Endothelial cell of umbilical vein (primary cell): ENCODE results near the gene NUDT14.

ENCODE experiments used
- CTCF ChIP-seq, 2 donors: IDR thresholded peaks; 1 replicate in 1 of 2; 2 replicates in 1 of 2; pipeline ENCODE4 v1.5.1; 2011; ENCODE audit warnings: low read length in 2 of 2, mild to moderate bottlenecking in 2 of 2, moderate library complexity in 2 of 2, control low read depth in 1 of 2, inconsistent platforms in 1 of 2, low read depth in 1 of 2; ENCODE audit not compliant: insufficient read depth in 1 of 2; ENCODE audit errors: extremely low read depth in 1 of 2
- EZH2 ChIP-seq: IDR thresholded peaks from 2 replicates; pipeline ENCODE4 v1.6.1; 2012; ENCODE audit warnings: borderline replicate concordance, low read depth, mild to moderate bottlenecking, moderate library complexity, low read length, inconsistent platforms; ENCODE audit not compliant: severe bottlenecking
- GATA2 ChIP-seq: IDR thresholded peaks from 2 replicates; pipeline ENCODE4 v1.7.0; 2011; ENCODE audit warnings: low read depth, mild to moderate bottlenecking, moderate library complexity, mixed read lengths, low read length; ENCODE audit not compliant: insufficient read length, insufficient read depth
- JUN ChIP-seq: IDR thresholded peaks from 2 replicates; pipeline ENCODE4 v1.6.1; 2011; ENCODE audit warnings: borderline replicate concordance, low read depth; ENCODE audit not compliant: insufficient read length, insufficient read depth
- MAX ChIP-seq: IDR thresholded peaks from 2 replicates; pipeline ENCODE4 v1.6.1; 2011; ENCODE audit not compliant: insufficient read depth, insufficient read length
- MYC ChIP-seq: IDR thresholded peaks from one replicate; pipeline ENCODE4 v1.6.1; 2011; ENCODE audit warnings: mild to moderate bottlenecking, low read depth, low read length
- POLR2A ChIP-seq: IDR thresholded peaks from 2 replicates; pipeline ENCODE4 v1.6.1; 2012; ENCODE audit warnings: low read depth, mild to moderate bottlenecking, control low read depth, low read length
- POLR2AphosphoS5 ChIP-seq: IDR thresholded peaks from 2 replicates; pipeline ENCODE4 v1.6.1; 2012; ENCODE audit warnings: low read depth, mild to moderate bottlenecking, control low read depth, low read length, moderate library complexity; ENCODE audit not compliant: insufficient read depth

- no peak for TF ChIP-seq CTCF (IDR thresholded peaks at IDR 0.05; ENCODE audit: extremely low read depth in 1 of 2, insufficient read depth in 1 of 2, low read depth in 1 of 2, low read length in 2 of 2)
- TF ChIP-seq POLR2AphosphoS5 = no peak
- TF ChIP-seq MYC = no peak
- TF ChIP-seq EZH2 = no peak
- no peak for TF ChIP-seq MAX
- no peak for TF ChIP-seq POLR2A
- no peak for TF ChIP-seq GATA2
- TF ChIP-seq JUN = no peak
Measured at GRCh38 chr14:105177082-105177481, 4.0 kb downstream of the NUDT14 start.
